Activated CD4-positive, alpha-beta memory T cell treated with anti-CD3 and anti-CD28 coated beads for 36 hours (primary cell): ENCODE measurements around the gene NDUFB7. TPM values are rescaled to one million over a fixed set of nuclear protein-coding genes. Genes with fewer than 3 reads are reported as not detected.
"Not testable (repeated sequence)": the region's sequence is repeated elsewhere in the genome, so short reads cannot be mapped to it uniquely, and the experiment has no call there.

Experiments
- CTCF ChIA-PET: fragments of 350-600 bp; sonication (Branson Sonifier 250); formaldehyde crosslinking; loops from one replicate; lab custom pipeline; 2021; ENCODE audit warnings: antibody characterized with exemption, inconsistent platforms; lab: Charles Lee
- POLR2A ChIA-PET: fragments of 350-600 bp; sonication (Branson Sonifier 250); formaldehyde crosslinking; loops from one replicate; lab custom pipeline; 2021; ENCODE audit warnings: antibody characterized with exemption; lab: Charles Lee
- DNase-seq: peaks from one replicate; pipeline ENCODE4 v3.0.0-alpha.2; 2020
- H3K27ac Mint-ChIP-seq: one replicate; pipeline ENCODE4 v1.8.0; 2021; ENCODE audit warnings: mixed read lengths
- H3K27me3 Mint-ChIP-seq: one replicate; pipeline ENCODE4 v1.8.0; 2021; ENCODE audit warnings: mixed read lengths
- H3K36me3 Mint-ChIP-seq: one replicate; pipeline ENCODE4 v1.8.0; 2021; ENCODE audit warnings: mixed read lengths
- H3K4me1 Mint-ChIP-seq: one replicate; pipeline ENCODE4 v1.8.0; 2021; ENCODE audit warnings: low read depth, mixed read lengths
- H3K4me3 Mint-ChIP-seq: one replicate; pipeline ENCODE4 v1.8.0; 2021; ENCODE audit warnings: mild to moderate bottlenecking, mixed read lengths
- H3K9me3 Mint-ChIP-seq: one replicate; pipeline ENCODE4 v1.8.0; 2021; ENCODE audit warnings: mixed read lengths
- intact Hi-C: fragments of 100-400 bp; cut with micrococcal nuclease; formaldehyde crosslinking; loops from one replicate; pipeline ENCODE4 v1.15.1; 2023
- total RNA-seq, 2 experiments: library from RNA; stranded (reverse); gene quantifications; one replicate each; pipeline ENCODE4 v1.2.3, GENCODE V29; 2021

Gene NDUFB7
- total RNA-seq, 2 experiments from 2014 or later: 118 to 130 TPM

- ChIA-PET POLR2A (no interaction called here), CTCF (interaction anchor here (1.4 kb wide), 1 partner anchor 126 kb away, joined by 5 read pairs; no protein-coding TSS in a partner anchor)
- Mint-ChIP-seq H3K36me3 (peaks cover 6% of the 10 kb centered on the region), H3K27ac (peak overlapping the region; percentile 54), H3K4me1 (peaks cover 30% of the 10 kb centered on the region), H3K27me3 (no peaks in the 10 kb centered on the region), H3K4me3 (no peak overlapping the region), H3K9me3 (no peaks in the 10 kb centered on the region)
- no peak for DNase-seq
- intact Hi-C loops: no loop called here
Observed at GRCh38 chr19:14559916-14560775, 11.7 kb downstream of the NDUFB7 start.

GRCh38 chr19:14558370-14559066 lies 13.3 kb downstream of the NDUFB7 start:
- Mint-ChIP-seq H3K27me3 (no peaks in the 10 kb centered on the region), H3K36me3 (no peaks in the 10 kb centered on the region), H3K27ac (no peak overlapping the region), H3K9me3 (no peaks in the 10 kb centered on the region), H3K4me1 (peaks cover 33% of the 10 kb centered on the region), H3K4me3 (no peak overlapping the region)
- DNase-seq: no peak
- POLR2A ChIA-PET: no interaction called here
- intact Hi-C loops: no loop called here
- CTCF ChIA-PET: interaction anchor here (3.4 to 3.5 kb wide), 2 partner anchors 14 to 127 kb away, joined by 43 to 48 read pairs; partner anchors contain the start of gene NDUFB7

GRCh38 chr19:14556662-14557188 lies 15.1 kb downstream of the NDUFB7 start:
- peak; percentile 85 for DNase-seq
- H3K9me3 Mint-ChIP-seq: no peaks in the 10 kb centered on the region
- H3K4me3 Mint-ChIP-seq: no peak overlapping the region
- intact Hi-C loops: no loop called here
- H3K4me1 Mint-ChIP-seq: peaks cover 44% of the 10 kb centered on the region
- POLR2A ChIA-PET: interaction anchor here (0.7 to 1.3 kb wide), 3 partner anchors 13 to 50 kb away, joined by 3 to 7 read pairs (median 6); partner anchors contain the start of gene NDUFB7
- CTCF ChIA-PET: interaction anchor here (0.6 to 4.0 kb wide), 24 partner anchors 8 to 421 kb away, joined by 3 to 48 read pairs (median 5); partner anchors contain the start of genes ASF1B, DNAJB1, NDUFB7 and TECR
- H3K27me3 Mint-ChIP-seq: no peaks in the 10 kb centered on the region
- no peaks in the 10 kb centered on the region for H3K36me3 Mint-ChIP-seq
- H3K27ac Mint-ChIP-seq: no peak overlapping the region

DNA sequence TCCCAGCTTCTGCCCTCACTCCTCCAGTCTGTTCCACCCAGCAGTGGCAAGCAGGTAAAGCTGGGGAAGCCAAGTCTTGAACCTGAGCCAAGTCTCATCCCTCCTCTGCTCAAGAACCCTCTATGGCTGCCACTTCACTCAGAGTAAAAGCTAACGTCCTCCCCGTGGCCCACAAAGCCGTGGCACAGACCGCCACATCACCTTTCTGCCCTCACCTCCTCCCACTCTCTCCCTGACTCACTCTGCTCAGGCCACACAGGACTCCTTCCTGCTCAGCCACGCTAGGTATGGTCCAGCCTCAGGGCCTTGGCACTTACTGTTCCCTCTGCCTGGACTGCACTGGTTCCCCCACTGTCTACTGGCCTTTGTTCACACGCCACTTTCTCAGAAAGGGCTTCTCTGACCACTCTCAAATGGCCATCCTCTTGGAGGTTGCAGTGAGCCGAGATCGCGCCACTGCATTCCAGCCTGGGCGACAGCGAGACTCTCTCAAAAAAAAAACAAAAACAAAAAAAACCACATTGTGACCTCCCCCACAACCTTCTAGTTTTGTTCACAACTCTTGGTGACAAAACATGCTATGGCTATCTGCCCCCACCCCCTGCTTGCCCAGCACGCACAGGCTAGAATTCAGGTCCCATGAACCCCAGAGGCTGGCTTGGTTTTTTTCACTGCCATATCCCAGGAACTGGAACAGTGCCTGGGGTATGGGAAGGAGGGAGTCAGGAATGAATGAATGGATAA lies 15.8 kb downstream of the NDUFB7 start:
- CTCF ChIA-PET: interaction anchor here (0.8 to 4.0 kb wide), 22 partner anchors 10 to 420 kb away, joined by 3 to 48 read pairs (median 6); partner anchors contain the start of genes ASF1B, DNAJB1, NDUFB7 and TECR

GRCh38 chr19:14554382-14554812 lies 17.5 kb downstream of the NDUFB7 start:
- no peaks in the 10 kb centered on the region for H3K9me3 Mint-ChIP-seq
- CTCF ChIA-PET: interaction anchor here (0.7 to 4.0 kb wide), 5 partner anchors 19 to 138 kb away, joined by 3 to 20 read pairs (median 4); no protein-coding TSS in a partner anchor
- POLR2A ChIA-PET: no interaction called here
- intact Hi-C loops: no loop called here
- H3K36me3 Mint-ChIP-seq: no peaks in the 10 kb centered on the region
- peaks cover 55% of the 10 kb centered on the region for H3K4me1 Mint-ChIP-seq
- no peaks in the 10 kb centered on the region for H3K27me3 Mint-ChIP-seq
- H3K27ac Mint-ChIP-seq: peak overlapping the region; percentile 28
- DNase-seq: no peak
- H3K4me3 Mint-ChIP-seq: no peak overlapping the region

More for the DNA sequence above, 15.8 kb downstream of the NDUFB7 start:
- intact Hi-C loops: no loop called here
- DNase-seq: peak; percentile 40
- POLR2A ChIA-PET: interaction anchor here (0.5 to 1.3 kb wide), 3 partner anchors 13 to 19 kb away, joined by 4 to 7 read pairs (median 6); partner anchors contain the start of gene NDUFB7
- no peaks in the 10 kb centered on the region for H3K27me3 Mint-ChIP-seq
- no peak overlapping the region for H3K4me3 Mint-ChIP-seq
- no peaks in the 10 kb centered on the region for H3K9me3 Mint-ChIP-seq
- no peaks in the 10 kb centered on the region for H3K36me3 Mint-ChIP-seq
- H3K4me1 Mint-ChIP-seq: peaks cover 48% of the 10 kb centered on the region
- peak overlapping the region; percentile 59 for H3K27ac Mint-ChIP-seq

GRCh38 chr19:14553939-14554243 lies 18.0 kb downstream of the NDUFB7 start:
- ChIA-PET CTCF (interaction anchor here (0.9 to 4.0 kb wide), 5 partner anchors 18 to 133 kb away, joined by 3 to 20 read pairs (median 5); no protein-coding TSS in a partner anchor), POLR2A (no interaction called here)
- no peak overlapping the region for H3K4me3 Mint-ChIP-seq
- H3K36me3 Mint-ChIP-seq: no peaks in the 10 kb centered on the region
- intact Hi-C loops: no loop called here
- H3K4me1 Mint-ChIP-seq: peaks cover 55% of the 10 kb centered on the region
- H3K27me3 Mint-ChIP-seq: no peaks in the 10 kb centered on the region
- no peak for DNase-seq
- no peaks in the 10 kb centered on the region for H3K9me3 Mint-ChIP-seq
- H3K27ac Mint-ChIP-seq: no peak overlapping the region

GRCh38 chr19:14553042-14553938 lies 18.6 kb downstream of the NDUFB7 start:
- Mint-ChIP-seq H3K4me1 (peaks cover 53% of the 10 kb centered on the region), H3K9me3 (no peaks in the 10 kb centered on the region), H3K4me3 (no peak overlapping the region), H3K27ac (no peak overlapping the region), H3K27me3 (no peaks in the 10 kb centered on the region), H3K36me3 (no peaks in the 10 kb centered on the region)
- ChIA-PET CTCF (interaction anchor here (0.9 to 4.0 kb wide), 5 partner anchors 18 to 133 kb away, joined by 3 to 20 read pairs (median 5); no protein-coding TSS in a partner anchor), POLR2A (no interaction called here)
- no peak for DNase-seq
- intact Hi-C loops: no loop called here

- H3K9me3 Mint-ChIP-seq, H3K27me3 Mint-ChIP-seq, intact Hi-C loops, DNase-seq, H3K4me3 Mint-ChIP-seq, POLR2A ChIA-PET, H3K36me3 Mint-ChIP-seq: not testable (repeated sequence)
- peak overlapping the region; percentile 42 for H3K27ac Mint-ChIP-seq
- CTCF ChIA-PET: interaction anchor here (0.5 to 1.4 kb wide), 6 partner anchors 10 to 72 kb away, joined by 3 to 5 read pairs (median 4); partner anchors contain the start of genes DNAJB1 and NDUFB7
- peaks cover 51% of the 10 kb centered on the region for H3K4me1 Mint-ChIP-seq
Observed at GRCh38 chr19:14552006-14552360, 19.9 kb downstream of the NDUFB7 start.

- H3K4me3 Mint-ChIP-seq, H3K36me3 Mint-ChIP-seq, POLR2A ChIA-PET, H3K27me3 Mint-ChIP-seq, H3K9me3 Mint-ChIP-seq: not testable (repeated sequence)
- Mint-ChIP-seq H3K27ac (peak overlapping the region; percentile 56), H3K4me1 (peaks cover 46% of the 10 kb centered on the region)
- CTCF ChIA-PET: interaction anchor here (0.5 to 1.4 kb wide), 8 partner anchors 11 to 135 kb away, joined by 3 to 5 read pairs (median 4); partner anchors contain the start of genes DNAJB1, NDUFB7 and TECR
- DNase-seq: peak; percentile 87
- intact Hi-C loops: loop anchor here (2.0 kb wide), 1 partner anchor 23 kb away; the partner anchor contains the start of gene TECR
Observed at GRCh38 chr19:14551134-14552005, 20.5 kb downstream of the NDUFB7 start.
